T-helper 2 cell treated with Interferon-gamma antibody and Interleukin-4, amounts not matched to agents 100 ng/mL and 5 ng/mL, for 36 hours (primary cell): ENCODE results near the gene MCC. TPM values are rescaled to one million over a fixed set of nuclear protein-coding genes. Genes with fewer than 3 reads are reported as not detected.

Experiments used
- intact Hi-C: fragments of 100-400 bp; cut with micrococcal nuclease; formaldehyde crosslinking; loops from one replicate; pipeline ENCODE4 v1.15.1; 2023
- total RNA-seq: library from RNA; stranded (reverse); gene quantifications from 2 replicates; pipeline ENCODE4 v1.2.3, GENCODE V29; 2022

MCC gene
- total RNA-seq, 1 donor from 2014 or later, result 3.2 TPM

DNA sequence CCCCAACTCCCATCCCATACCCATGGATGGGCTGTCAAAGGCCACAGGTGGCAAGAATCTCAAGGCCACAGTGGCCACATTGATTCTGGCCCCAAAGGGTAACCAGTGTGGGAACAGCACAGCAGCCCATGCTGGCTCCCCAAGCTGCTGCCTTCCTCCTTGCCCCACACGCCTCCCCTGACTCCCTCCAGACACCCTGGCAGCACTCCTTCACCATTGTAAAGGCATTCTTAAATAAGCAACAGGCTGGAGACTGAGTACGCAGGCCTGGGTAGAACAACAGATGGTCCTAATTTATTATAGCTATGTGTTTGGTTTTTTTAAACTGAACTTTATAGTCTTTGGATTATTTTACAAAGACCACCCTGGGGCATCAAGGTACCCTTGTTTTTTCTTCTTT is 212.3 kb downstream of the MCC start:
- intact Hi-C loops, result no loop called here

DNA sequence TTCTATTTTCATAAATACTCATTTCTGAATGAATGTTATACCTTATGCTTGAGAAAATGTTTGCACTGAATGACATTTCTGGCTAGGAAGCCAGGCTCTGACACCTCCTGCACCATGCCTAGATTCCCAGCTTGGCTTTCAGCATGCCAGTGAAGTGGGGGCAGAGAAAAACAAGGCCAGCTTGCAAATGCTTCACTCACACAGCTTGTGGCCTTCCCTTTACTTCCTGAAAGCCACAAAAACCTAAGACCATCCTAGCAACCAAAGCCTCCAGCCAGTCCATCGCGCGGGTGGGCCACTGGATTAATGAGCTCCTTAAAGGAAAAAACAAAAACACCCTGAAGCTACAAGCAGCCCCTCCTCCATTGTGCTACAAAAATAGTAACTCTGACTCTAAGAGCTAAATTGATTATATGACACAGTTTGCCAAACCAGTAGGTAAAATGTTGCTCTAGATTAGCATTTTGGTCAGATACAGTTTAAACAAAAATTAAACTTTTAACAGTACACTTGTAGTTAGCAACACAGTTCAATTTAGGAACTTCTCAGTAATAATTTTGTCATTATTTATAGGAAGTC is 213.3 kb downstream of the MCC start:
- intact Hi-C loops, result no loop called here

DNA sequence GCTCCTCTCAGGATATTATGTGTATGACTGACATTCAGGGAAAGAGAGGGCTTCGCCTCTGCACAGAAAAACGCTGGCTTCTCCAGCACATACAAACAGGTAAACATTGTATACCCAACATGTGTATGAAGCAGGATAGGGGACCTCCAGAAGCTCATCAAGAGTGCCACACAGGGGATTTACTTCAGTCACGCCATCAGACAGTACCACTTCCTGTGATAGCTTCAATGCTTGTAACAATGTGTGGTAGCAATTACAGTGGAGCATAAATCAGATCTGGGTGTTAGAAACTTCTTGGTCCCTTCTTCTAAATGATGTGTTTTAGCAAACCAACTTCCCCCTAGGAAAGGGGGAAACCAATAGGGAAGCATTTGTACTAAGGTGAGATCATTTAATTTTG is 214.3 kb downstream of the MCC start:
- intact Hi-C loops, result no loop called here

DNA sequence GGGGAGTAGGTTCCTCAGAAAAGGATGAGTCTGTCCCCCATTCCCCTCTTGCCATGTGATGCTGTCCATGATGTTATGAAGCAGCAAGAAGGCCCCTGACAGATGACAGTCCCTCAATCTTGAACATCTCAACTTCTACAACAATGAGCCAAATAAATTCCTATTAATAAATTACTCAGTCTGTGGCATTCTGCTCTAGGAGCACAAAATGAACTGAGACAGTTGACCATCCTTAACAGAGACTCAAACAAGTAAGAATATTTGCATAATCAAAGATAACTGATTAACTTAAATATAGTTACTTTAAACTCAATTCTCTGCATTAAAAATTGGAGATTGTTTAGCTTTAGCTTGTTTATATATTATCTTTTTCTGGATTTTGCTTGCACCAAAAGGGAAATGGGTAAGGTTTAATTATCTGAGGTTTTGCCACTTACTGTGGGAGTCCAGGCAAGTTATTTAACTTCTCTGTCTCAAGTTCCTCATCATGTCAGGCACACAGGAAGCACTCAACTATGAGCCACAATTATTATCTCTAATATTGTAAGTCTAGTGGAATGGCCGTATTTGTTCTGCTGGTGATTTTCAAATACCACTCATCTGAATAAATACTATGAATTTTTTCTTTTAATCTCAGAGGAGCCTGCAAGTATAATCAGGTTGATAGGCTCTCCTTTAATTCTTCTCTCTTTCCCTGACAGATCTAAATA is 216.4 kb downstream of the MCC start:
- intact Hi-C loops, result no loop called here

DNA sequence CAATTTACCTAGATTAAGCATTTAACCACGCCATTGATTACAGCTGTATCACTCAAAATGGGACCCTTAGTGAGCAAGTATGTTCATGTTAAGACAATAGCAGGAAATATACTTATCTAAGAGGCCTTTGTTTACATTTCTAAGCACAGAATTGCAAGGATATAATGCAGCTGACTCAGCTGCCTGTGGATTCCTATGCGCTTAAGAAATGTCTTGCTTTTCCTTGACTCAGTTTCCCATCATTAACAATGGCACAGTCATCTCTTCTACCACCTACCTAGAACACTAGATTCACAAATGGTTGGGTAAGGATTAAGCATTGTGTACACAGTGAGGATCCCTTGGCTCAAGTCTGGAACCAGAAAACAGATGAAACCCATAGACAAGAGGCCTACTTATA is 217.2 kb downstream of the MCC start:
- intact Hi-C loops, result no loop called here

DNA sequence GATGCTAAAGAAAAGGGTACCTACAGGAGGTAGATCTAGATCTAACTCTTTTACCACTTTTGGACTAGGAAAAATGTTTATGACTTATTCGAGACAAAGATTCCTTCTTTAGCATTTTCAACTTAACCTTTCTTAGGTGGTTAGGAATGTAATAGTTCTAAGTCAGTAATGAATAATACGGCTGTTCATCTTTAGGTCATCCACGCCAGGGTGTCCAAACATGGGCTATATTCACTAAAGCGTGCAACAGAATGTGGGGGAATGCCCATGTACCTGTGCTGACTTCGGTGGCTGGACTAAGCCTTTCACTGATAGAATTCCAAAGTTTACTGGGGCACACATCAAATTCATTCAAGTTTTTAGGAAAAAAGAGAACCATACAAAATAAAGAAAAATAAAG is 218.2 kb downstream of the MCC start:
- intact Hi-C loops, result no loop called here

DNA sequence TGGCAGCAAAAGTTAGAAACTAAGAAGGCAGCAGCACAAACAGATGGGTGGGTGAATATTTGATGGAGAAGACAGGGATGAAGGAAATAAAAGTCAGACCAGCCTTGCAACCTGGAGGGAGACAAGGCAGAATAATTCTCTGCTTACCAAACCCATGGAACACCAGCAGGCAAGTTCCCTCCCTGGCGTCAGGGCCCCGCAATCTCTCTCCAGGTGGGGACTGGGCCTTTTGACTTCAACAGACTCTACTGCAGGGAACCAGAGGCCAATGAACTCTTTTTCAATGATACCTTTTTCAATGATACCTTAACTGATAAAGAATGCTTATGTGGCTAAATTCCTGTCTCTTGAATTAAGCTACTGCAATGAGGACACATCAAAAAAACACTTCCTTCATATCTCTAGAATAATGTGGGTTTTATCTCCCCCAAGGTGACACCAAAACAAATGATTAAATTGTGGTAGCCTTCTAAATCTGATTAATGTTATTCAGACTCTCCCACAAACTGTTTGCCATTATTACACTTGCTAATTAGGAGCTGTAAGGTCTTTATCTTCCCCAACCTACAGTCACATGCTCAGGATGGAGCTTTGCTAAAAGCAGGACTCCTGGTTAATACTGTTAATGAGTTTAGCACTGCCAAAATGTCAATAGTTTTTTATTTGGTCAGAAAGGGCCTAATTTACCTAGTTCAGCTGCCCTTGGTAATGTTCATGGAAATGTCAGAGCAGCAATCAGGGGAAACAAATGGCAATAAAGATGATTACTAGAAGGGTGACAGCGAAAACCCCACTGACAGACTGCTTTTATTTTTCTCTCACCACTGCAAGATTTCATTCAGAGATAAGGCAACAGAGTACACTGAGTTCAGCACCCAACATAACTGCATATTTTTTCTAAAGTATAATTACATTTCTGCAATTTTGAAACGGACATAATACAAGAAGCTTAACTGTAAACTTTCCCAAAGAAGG is 218.9 kb downstream of the MCC start:
- intact Hi-C loops, result no loop called here

DNA sequence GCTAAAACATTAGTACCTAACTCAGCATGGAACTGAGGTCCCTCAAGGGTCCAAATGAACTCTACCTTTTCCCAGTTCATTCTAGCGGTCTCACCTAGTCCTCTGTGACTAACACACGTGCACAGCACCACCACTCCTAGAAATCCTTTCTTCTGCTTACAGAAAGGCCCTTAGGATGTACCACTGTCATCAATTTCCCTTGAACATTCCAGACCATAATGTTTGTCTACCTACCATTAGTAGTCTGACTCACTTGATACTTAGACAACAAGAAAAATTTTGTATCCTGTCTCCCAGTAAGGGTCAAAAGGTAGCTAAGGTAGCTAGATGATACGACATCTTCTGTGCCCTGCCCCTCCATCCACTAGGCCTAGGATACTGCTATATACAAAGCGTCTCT is 220.0 kb downstream of the MCC start:
- intact Hi-C loops, result no loop called here

DNA sequence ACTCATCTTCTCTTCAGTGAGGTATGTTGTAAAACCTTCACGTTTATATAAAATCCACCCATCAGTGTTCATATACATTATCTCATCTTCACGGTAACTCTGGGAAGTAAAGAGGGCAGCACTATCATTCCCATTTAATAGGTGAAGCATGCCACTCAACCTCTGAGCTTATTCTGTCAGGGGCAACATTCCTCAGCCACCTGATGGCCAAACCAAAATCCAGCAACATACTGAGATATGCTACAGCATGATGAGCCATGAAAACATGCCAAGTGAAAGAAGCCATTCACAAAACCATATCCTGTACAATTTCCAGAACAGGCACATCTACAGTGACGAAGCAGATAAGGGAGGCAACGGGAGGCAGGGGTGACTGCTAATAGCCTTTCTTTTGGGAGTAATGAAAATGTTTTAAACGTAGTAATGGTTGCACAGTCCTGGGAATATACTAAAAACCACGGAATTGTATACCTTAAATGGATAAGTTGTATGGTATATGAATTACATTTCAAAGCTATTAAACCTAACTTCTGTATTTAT is 220.8 kb downstream of the MCC start:
- intact Hi-C loops, result no loop called here

DNA sequence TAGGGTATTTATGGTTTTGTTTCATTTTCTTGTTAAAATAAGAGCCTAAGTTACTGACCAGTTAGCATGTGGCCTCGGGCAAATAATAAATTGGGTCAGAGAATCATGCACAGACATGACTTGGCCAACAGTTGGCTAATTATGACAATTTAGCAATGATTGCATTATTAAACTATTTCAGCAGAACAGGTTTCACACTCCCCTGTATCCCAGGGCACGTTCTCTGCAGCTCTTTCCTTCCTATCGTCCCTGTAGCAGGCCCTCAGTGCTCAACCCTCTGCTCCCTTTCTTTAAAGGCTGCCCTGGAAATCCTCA is 221.4 kb downstream of the MCC start:
- intact Hi-C loops, result no loop called here

DNA sequence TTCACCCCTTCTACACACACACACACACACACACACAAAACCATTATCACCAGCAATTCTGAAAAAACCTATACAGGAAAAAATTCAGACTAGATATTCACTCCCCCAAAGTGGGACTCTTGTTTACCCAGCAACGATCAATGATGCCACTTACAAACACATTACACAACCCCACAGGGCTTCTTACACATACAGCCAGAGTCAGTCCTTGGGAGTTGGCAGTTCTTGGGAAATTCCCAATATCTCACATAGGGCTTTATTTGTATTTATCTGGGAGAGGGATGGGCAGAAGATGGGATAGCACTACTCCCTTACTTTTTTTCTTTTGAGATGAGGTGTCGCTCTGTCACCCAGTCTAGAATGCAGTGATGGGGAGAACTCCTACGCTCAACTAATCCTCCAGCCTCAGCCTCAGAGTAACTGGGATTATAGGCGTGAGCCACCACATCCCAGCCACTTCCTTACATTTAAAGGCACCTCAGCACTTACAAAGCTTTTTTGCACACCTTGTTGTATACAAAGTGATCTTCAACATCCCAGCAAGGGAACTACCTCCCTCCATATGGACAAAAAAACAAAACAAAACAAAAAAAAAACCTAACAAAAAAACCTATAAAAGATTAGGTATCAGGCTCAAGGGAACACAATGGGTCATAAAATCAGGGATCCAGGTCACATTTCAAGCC is 221.9 kb downstream of the MCC start:
- intact Hi-C loops, result no loop called here

DNA sequence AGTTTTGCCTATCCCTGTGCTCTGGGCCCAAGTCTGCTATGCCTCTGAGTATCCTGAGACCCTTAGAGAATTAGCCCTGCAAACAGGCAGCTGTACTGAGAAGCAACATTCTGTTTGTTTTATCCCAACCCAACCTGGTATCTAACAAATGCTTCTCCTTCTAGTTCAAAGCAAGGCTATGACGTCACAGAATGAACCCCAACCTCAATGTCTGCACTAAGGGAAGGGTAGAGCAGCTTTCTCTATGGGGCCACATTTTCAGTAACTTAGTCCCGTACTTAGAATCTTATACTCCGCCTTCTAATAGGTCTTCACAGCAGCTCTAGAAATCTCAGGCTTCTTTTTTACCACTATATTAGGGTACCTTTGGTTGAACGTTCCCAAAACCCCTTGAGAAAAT is 223.1 kb downstream of the MCC start:
- intact Hi-C loops, result no loop called here

DNA sequence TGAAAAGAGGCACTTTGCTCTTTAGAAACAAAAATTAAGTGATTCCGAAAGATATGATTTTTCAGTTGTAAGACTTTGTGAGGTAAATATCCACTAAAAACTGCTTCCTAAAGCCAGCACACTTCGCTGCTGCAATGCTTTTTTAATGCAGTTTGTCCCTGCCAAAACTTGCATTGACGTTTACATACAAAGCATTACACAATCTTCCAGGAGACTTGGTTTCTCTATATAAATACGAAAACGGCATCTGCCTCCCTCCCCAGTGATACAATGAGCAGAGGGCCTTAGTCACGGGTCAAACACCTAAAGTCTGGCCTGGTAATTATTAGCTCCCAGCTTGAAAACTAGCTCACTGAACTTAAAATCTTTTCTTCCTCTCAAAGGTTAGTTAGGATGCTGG is 224.2 kb downstream of the MCC start:
- intact Hi-C loops, result no loop called here

DNA sequence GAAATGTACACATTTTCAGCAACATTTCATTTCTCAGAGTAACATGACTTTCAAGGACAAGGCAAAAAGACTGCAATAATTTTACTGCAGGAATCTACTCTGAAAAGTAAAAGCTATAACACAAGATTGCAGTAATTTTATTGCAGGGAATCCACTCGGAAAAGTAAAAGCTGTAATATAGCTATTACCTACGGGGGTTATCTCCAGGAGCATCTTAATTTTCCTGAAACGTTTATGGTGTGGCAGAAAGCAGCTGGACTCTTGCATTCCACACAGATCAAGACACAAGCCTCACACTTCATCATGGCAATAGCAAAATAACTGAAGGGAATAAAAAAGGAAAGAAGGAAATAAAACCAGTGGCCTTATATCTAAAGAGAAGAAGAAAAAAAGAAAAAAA is 224.7 kb downstream of the MCC start:
- intact Hi-C loops, result no loop called here

DNA sequence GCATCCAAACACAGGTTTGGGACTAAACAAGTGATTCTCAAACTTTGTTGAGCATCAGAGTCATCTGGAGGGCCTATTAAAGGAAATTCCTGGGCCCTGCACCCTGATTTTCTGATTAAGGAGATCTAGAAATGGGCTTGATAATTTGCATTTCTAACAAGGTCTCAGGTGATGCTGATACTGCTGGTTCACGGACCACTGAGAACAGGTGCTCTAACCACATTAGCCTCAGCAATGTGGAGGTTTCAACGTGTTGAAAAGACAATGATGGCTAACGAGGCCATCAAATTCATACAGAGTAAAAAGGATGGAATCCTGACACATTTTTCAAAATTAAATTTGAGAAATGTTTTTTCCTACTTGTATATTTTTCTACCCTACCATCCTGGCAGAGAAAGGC is 225.6 kb downstream of the MCC start:
- intact Hi-C loops, result no loop called here

DNA sequence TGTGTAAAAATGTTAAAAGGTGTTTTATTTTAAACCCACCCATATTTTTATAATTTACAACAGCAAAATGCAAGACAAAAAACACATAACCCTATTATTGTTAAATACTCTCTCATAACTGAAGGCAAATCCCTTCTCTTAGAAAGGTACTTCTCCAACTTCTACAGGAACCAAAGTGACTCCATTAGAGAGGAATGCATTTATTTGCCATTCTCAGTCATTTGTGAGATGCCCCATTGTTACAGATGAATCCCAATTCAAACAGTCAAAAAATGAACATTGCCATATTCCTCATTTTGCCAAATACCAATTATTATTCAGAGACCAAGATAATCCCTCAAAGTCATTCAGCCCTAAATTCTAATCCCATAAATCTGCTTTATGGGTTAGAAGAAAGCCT is 229.2 kb downstream of the MCC start:
- intact Hi-C loops, result no loop called here

DNA sequence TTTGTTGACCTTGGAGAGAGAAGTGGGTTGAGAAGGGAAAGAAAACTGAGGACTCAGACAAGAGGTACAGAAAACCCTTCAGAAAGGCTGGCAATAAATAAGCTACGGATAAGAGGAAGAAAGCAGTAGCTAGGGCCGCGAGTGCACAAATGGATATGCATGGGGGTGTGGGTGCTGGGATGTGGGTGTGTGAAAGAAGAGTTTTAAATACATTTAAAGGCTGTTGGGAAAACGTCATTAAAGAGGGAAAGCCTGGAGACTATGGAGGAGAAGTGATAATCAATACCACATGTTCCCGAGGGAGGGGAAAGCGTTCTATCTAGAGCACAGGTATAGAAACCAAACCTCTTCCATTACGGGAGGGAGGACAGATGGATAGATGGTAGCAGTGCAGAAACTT is 230.7 kb downstream of the MCC start:
- intact Hi-C loops, result no loop called here

DNA sequence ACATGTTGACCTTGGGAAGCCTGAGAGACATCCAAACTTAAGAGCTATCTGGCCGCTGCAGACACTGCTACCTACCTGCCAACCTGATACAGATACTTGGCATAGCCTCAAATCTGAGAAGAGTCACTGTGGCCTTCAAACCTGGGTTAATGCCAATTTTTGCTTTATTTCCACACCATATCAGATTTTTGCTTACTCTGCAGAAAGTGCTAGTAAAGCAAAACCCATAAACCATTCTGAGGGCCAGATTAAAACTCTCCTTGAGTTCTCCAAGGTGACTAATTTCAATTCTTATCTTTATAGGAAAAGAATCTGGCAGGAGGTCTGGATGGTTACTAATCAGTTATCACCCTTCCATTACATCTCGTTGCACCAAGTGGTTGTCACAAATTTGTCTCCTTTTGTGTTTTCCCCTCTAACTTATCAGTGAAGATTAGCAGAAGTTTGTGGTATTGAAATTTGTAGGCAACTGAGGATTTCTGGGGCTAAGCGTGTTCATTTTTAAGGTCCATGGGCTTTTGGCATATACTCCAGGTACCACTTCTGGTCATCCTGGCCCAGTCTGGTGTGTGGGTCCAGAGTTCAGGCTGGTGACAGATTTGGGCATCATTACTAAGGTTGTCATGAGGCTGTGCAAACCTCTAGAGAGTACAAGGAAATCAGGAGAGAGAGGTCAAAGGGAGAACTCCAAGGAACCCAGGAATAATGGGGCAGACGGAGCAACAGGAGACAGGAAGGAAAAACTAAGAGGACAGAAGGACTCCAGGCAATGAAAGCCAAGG is 231.4 kb downstream of the MCC start:
- intact Hi-C loops, result no loop called here

DNA sequence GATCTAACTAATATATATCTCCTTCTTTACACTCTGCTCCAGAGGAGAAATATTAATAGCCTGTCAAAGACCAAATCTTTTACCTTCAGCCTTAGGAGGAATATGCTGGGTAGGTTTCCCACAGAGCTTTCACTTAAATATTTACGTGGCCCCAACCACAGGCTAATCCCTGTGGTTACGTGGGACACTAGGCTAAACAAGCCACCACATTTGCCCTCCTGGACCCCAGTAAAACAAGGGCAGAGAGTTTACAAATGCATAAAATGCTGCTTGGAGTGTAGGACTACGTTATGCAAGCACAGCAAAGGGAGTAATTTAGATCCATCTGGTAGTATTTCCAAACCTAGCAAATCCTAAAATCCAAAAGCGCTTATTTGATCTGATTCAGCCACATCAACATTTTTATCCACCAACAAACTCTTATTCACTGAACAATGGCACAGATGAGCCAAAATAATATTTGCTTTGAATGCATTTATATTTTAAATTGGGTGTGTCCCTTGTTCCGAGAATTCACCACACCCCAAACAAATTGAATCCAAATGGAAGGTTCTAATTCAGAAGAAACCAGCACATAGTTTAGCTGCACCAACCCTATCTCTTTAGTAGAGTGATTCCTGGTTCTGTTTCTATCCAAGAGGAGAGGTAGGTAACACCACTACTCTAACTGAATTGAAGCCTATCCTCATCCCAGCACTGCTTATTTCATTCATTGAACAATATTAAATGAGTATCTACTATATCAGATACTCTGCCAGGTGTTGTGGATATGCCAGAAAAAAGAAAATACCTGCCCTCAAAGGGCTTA is 232.5 kb downstream of the MCC start:
- intact Hi-C loops, result no loop called here

DNA sequence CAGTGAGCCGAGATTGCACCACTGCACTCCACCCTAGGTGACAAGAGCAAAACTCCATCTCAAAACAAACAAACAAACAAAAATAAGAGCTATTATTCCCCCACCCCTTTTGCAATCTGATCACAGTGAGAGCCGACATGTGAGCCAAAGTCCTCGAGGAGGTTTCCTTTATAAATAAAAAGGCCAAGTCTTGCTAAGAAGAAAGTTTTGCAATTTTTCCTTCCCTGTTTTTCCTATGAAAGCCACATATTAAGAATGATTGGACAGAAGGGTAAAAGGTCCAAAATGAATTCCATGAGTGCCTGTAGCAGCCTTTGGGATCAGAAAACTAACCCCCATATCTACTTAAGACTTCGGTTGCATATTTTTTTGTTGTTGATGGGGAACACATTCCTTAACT is 233.1 kb downstream of the MCC start:
- intact Hi-C loops, result no loop called here
